IMR-90 (cell line): ENCODE data around the gene GTPBP4. TPM values are rescaled to one million over a fixed set of nuclear protein-coding genes. Genes with fewer than 3 reads are reported as not detected.

ENCODE experiments used
- ATAC-seq: fragments of 200-7000 bp; cut with Tn5 transposase; 2 replicates; pipeline ENCODE4 v1.9.1; 2020; ENCODE audit warnings: low read depth, mild to moderate bottlenecking, moderate library complexity
- BruUV-seq: library from RNA; stranded (reverse); fragments of 400-500 nt; replicated peaks from 2 replicates; lab custom pipeline; 2021; lab: Mats Ljungman, UMichigan
- CTCF ChIA-PET: fragments of 300-600 bp; formaldehyde crosslinking; extraction: SDS; loops from one replicate; lab custom pipeline; 2021; ENCODE audit warnings: antibody characterized with exemption; lab: Yijun Ruan, JAX
- POLR2A ChIA-PET: fragments of 300-600 bp; sonication (Branson Sonifier 250); formaldehyde crosslinking; loops from one replicate; lab custom pipeline; 2022; ENCODE audit warnings: antibody characterized with exemption; ENCODE audit not compliant: unreplicated experiment; lab: Charles Lee
- DNase-seq: peaks from one replicate; pipeline ENCODE4 v3.0.0; 2013
- H2AFZ ChIP-seq: replicated peaks from 2 replicates; pipeline ENCODE3; 2013; ENCODE audit warnings: low read length, mild to moderate bottlenecking; ENCODE audit not compliant: poor library complexity
- H2AK5ac ChIP-seq: 2 replicates; pipeline ENCODE4 v1.6.1; 2013; ENCODE audit warnings: low read depth, low read length, inconsistent platforms
- H2AK9ac ChIP-seq: replicated peaks from 2 replicates; pipeline ENCODE3; 2013; ENCODE audit warnings: mild to moderate bottlenecking, low read depth, low read length, moderate library complexity; ENCODE audit not compliant: poor library complexity
- H2BK120ac ChIP-seq: 2 replicates; pipeline ENCODE4 v1.6.1; 2013; ENCODE audit warnings: low read depth, low read length, inconsistent platforms
- H2BK15ac ChIP-seq: 3 replicates; pipeline ENCODE4 v1.6.1; 2013; ENCODE audit warnings: low read depth, low read length, inconsistent platforms
- H2BK20ac ChIP-seq: 2 replicates; pipeline ENCODE4 v1.6.1; 2013; ENCODE audit warnings: low read depth, mild to moderate bottlenecking, inconsistent platforms, low read length, moderate library complexity
- H2BK5ac ChIP-seq: 2 replicates; pipeline ENCODE4 v1.6.1; 2013; ENCODE audit warnings: mild to moderate bottlenecking, low read depth, low read length, inconsistent platforms; ENCODE audit not compliant: poor library complexity, severe bottlenecking
- H3K14ac ChIP-seq: replicated peaks from 2 replicates; pipeline ENCODE4 v1.6.1; 2013; ENCODE audit warnings: low read depth, low read length, inconsistent platforms
- H3K18ac ChIP-seq: 2 replicates; pipeline ENCODE4 v1.6.1; 2013; ENCODE audit warnings: low read depth, low read length, control low read depth
- H3K23ac ChIP-seq: 2 replicates; pipeline ENCODE4 v1.6.1; 2013; ENCODE audit warnings: low read depth, low read length, inconsistent platforms
- H3K27ac ChIP-seq: 2 replicates; pipeline ENCODE4 v1.5.1; 2013; ENCODE audit warnings: mild to moderate bottlenecking, control low read depth, low read length; ENCODE audit not compliant: insufficient read depth
- H3K27me3 ChIP-seq: 2 replicates; pipeline ENCODE4 v1.6.1; 2013; ENCODE audit warnings: low read length; ENCODE audit not compliant: control insufficient read depth, insufficient read depth
- H3K36me3 ChIP-seq: 2 replicates; pipeline ENCODE4 v1.6.1; 2013; ENCODE audit warnings: low read length, mixed read lengths; ENCODE audit not compliant: control insufficient read depth, insufficient read depth
- H3K4ac ChIP-seq: 2 replicates; pipeline ENCODE4 v1.6.1; 2013; ENCODE audit warnings: low read depth, low read length, inconsistent platforms
- H3K4me1 ChIP-seq: 2 replicates; pipeline ENCODE4 v1.6.1; 2013; ENCODE audit warnings: low read length, mixed read lengths; ENCODE audit not compliant: control insufficient read depth, insufficient read depth
- H3K4me2 ChIP-seq: 2 replicates; pipeline ENCODE4 v1.6.1; 2013; ENCODE audit warnings: low read depth, mild to moderate bottlenecking, control low read depth, low read length, moderate library complexity
- H3K4me3 ChIP-seq: 2 replicates; pipeline ENCODE4 v1.5.1; 2013; ENCODE audit warnings: low read depth, mild to moderate bottlenecking, control low read depth, low read length, moderate library complexity; ENCODE audit not compliant: insufficient read depth
- H3K56ac ChIP-seq: 2 replicates; pipeline ENCODE4 v1.6.1; 2013; ENCODE audit warnings: low read length, inconsistent platforms; ENCODE audit not compliant: insufficient read depth; ENCODE audit errors: extremely low read depth
- H3K79me1 ChIP-seq, 2 experiments: 2 replicates each; pipeline ENCODE4 v1.6.1; 2013; ENCODE audit warnings: low read length in 2 of 2, inconsistent platforms in 1 of 2, low read depth in 1 of 2
- H3K9ac ChIP-seq: 2 replicates; pipeline ENCODE4 v1.6.1; 2013; ENCODE audit warnings: low read depth, low read length, control low read depth
- H3K9me1 ChIP-seq: 2 replicates; pipeline ENCODE4 v1.6.1; 2013; ENCODE audit warnings: low read length, inconsistent platforms; ENCODE audit not compliant: insufficient read depth
- H3K9me3 ChIP-seq: 2 replicates; pipeline ENCODE4 v1.6.1; 2013; ENCODE audit warnings: low read length; ENCODE audit not compliant: control insufficient read depth, insufficient read depth
- H4K20me1 ChIP-seq: 2 replicates; pipeline ENCODE4 v1.6.1; 2013; ENCODE audit warnings: low read length, inconsistent platforms; ENCODE audit not compliant: insufficient read depth
- H4K5ac ChIP-seq: 2 replicates; pipeline ENCODE4 v1.6.1; 2013; ENCODE audit warnings: mild to moderate bottlenecking, low read depth, low read length, control low read depth
- H4K8ac ChIP-seq, 2 experiments: 2 replicates each; pipeline ENCODE4 v1.6.1; 2013; ENCODE audit warnings: low read depth in 2 of 2, low read length in 2 of 2, control low read depth in 1 of 2, inconsistent platforms in 1 of 2
- H4K91ac ChIP-seq: 2 replicates; pipeline ENCODE4 v1.6.1; 2013; ENCODE audit warnings: low read depth, low read length, inconsistent platforms; ENCODE audit not compliant: insufficient read depth
- BHLHE40 ChIP-seq: fragments of 150-350 bp; IDR thresholded peaks from 2 replicates; pipeline ENCODE4 v1.6.1; 2016; ENCODE audit warnings: mild to moderate bottlenecking, low read depth, low read length
- CEBPB ChIP-seq: IDR thresholded peaks from 2 replicates; pipeline ENCODE4 v1.6.1; 2012; ENCODE audit warnings: low read depth, low read length, improper control_type of control experiment
- CHD1 ChIP-seq: IDR thresholded peaks from 2 replicates; pipeline ENCODE4 v1.6.1; 2012; ENCODE audit warnings: low read depth, low read length, improper control_type of control experiment
- CTCF ChIP-seq: conservative IDR thresholded peaks from 2 replicates; pipeline ENCODE4 v1.5.1; 2012; ENCODE audit warnings: mild to moderate bottlenecking, low read depth, low read length, improper control_type of control experiment
- ELK1 ChIP-seq: fragments of 150-350 bp; IDR thresholded peaks from 2 replicates; pipeline ENCODE4 v1.6.1; 2016; ENCODE audit warnings: low read depth, mild to moderate bottlenecking, low read length, moderate library complexity, borderline replicate concordance
- FOS ChIP-seq: fragments of 150-350 bp; IDR thresholded peaks from 2 replicates; pipeline ENCODE4 v1.6.1; 2016; ENCODE audit warnings: low read depth, low read length
- MAFK ChIP-seq: IDR thresholded peaks from 2 replicates; pipeline ENCODE4 v1.6.1; 2012; ENCODE audit warnings: low read depth, low read length, improper control_type of control experiment
- MAZ ChIP-seq: IDR thresholded peaks from 2 replicates; pipeline ENCODE4 v1.6.1; 2012; ENCODE audit warnings: low read depth, mild to moderate bottlenecking, low read length, improper control_type of control experiment, moderate library complexity, borderline replicate concordance
- MXI1 ChIP-seq: IDR thresholded peaks from 2 replicates; pipeline ENCODE4 v1.6.1; 2012; ENCODE audit warnings: low read depth, mild to moderate bottlenecking, low read length, moderate library complexity, borderline replicate concordance
- NFE2L2 ChIP-seq: fragments of 150-350 bp; IDR thresholded peaks from 2 replicates; pipeline ENCODE4 v1.6.1; 2016; ENCODE audit warnings: low read depth, mild to moderate bottlenecking, low read length
- POLR2A ChIP-seq: IDR thresholded peaks from 2 replicates; pipeline ENCODE4 v1.6.1; 2012; ENCODE audit warnings: mild to moderate bottlenecking, low read depth, low read length
- RAD21 ChIP-seq: IDR thresholded peaks from 2 replicates; pipeline ENCODE4 v1.6.1; 2012; ENCODE audit warnings: low read length, improper control_type of control experiment
- RCOR1 ChIP-seq: IDR thresholded peaks from 2 replicates; pipeline ENCODE4 v1.6.1; 2012; ENCODE audit warnings: mild to moderate bottlenecking, low read length, improper control_type of control experiment; ENCODE audit not compliant: insufficient replicate concordance
- RFX5 ChIP-seq: IDR thresholded peaks from 2 replicates; pipeline ENCODE4 v1.8.0; 2012; ENCODE audit warnings: low read depth, mild to moderate bottlenecking, low read length, moderate library complexity
- SMC3 ChIP-seq: fragments of 150-350 bp; IDR thresholded peaks from 2 replicates; pipeline ENCODE4 v1.6.1; 2016; ENCODE audit warnings: low read depth, mild to moderate bottlenecking, antibody characterized with exemption, low read length, moderate library complexity
- USF2 ChIP-seq: fragments of 150-350 bp; IDR thresholded peaks from 2 replicates; pipeline ENCODE4 v1.6.1; 2017; ENCODE audit warnings: mild to moderate bottlenecking, antibody characterized with exemption, low read length, low read depth
- WGBS, 2 experiments: methylation state at CpG; one replicate each; pipeline versions ENCODE4 v1.1.5 to v1.1.7; 2013; ENCODE audit warnings: missing lambda C conversion rate in 2 of 2; ENCODE audit not compliant: insufficient read length in 1 of 2; ENCODE audit errors: extremely low coverage in 2 of 2; 5-methylcytosine and 5-hydroxymethylcytosine counted together
- dilution Hi-C: fragments of 300-500 bp; cut with HindIII; formaldehyde crosslinking; loops from one replicate; pipeline ENCODE4 v1.14.3; 2018; ENCODE audit warnings: low sequenced_read_pairs; ENCODE audit not compliant: unreplicated experiment
- in situ Hi-C: fragments of 300-500 bp; cut with MboI; formaldehyde crosslinking; loops from 3 replicates; pipeline ENCODE4 v1.14.3; 2019; ENCODE audit warnings: low sequenced_read_pairs, inconsistent platforms, mixed read lengths
- intact Hi-C: fragments of 100-400 bp; cut with micrococcal nuclease; formaldehyde crosslinking; loops from 2 replicates; pipeline ENCODE4 v1.10.0; 2022
- polyA plus RNA-seq, 3 experiments: library from polyadenylated mRNA; depleted of rRNA; stranded (reverse); fragments of >200 nt; gene quantifications; 2 replicates each; pipeline ENCODE4 v1.2.3, GENCODE V29; 2012; ENCODE audit warnings: low replicate concordance in 1 of 3
- total RNA-seq: library from RNA; depleted of rRNA; stranded (reverse); fragments of >200 nt; gene quantifications from 2 replicates; pipeline ENCODE4 v1.2.3, GENCODE V29; 2012

GTPBP4 gene
- total and polyA plus RNA-seq, 2 of the 4 experiments (the other 2 are of a cell fraction) = 46.2 to 48.6 TPM

- intact Hi-C loops = no loop called here
- H3K79me1 ChIP-seq = no peaks in the 10 kb centered on the region
- POLR2A ChIA-PET = no interaction called here
- TF ChIP-seq SMC3 (no peak), POLR2A (no peak), MAFK (no peak), RAD21 (no peak), CHD1 (no peak), USF2 (no peak), MAZ (no peak), MXI1 (no peak), RCOR1 (no peak), FOS (no peak), RFX5 (no peak), CTCF (no peak), ELK1 (no peak), CEBPB (no peak), NFE2L2 (no peak), BHLHE40 (no peak)
- no peak for ATAC-seq
- no peak overlapping the region for H3K14ac ChIP-seq
- dilution Hi-C loops = no loop called here
- no peak overlapping the region for H3K9ac ChIP-seq
- H3K4ac ChIP-seq = no peak overlapping the region
- H3K56ac ChIP-seq = no peak overlapping the region
- H3K4me1 ChIP-seq = 0 out of 2 replicates have a peak, but pooled peaks cover 2% of the 10 kb centered on the region
- no peaks in the 10 kb centered on the region for H3K36me3 ChIP-seq
- H2BK15ac ChIP-seq = no peak overlapping the region
- H3K4me2 ChIP-seq = no peak overlapping the region
- no CpG with 5 or more reads among the region's 9 CpGs for WGBS, 2 experiments
- DNase-seq = no peak
- no peak overlapping the region for H2AFZ ChIP-seq
- H3K27ac ChIP-seq = no peak overlapping the region
- no peak overlapping the region for H2AK9ac ChIP-seq
- CTCF ChIA-PET = no interaction called here
- no peak overlapping the region for H4K91ac ChIP-seq
- no peak overlapping the region for H2BK120ac ChIP-seq
- no peak overlapping the region for H3K4me3 ChIP-seq
- no peak overlapping the region for H3K23ac ChIP-seq
- in situ Hi-C loops = no loop called here
- no peaks in the 10 kb centered on the region for H3K9me1 ChIP-seq
- H4K20me1 ChIP-seq = no peaks in the 10 kb centered on the region; the same call in 1 of the 2 replicates
- peaks cover 40% of the 10 kb centered on the region for H3K27me3 ChIP-seq
- H2AK5ac ChIP-seq = no peak overlapping the region
- H4K5ac ChIP-seq = no peak overlapping the region
- no peak overlapping the region for H2BK5ac ChIP-seq
- H3K9me3 ChIP-seq = no peaks in the 10 kb centered on the region
- H4K8ac ChIP-seq = no peak overlapping the region
- H2BK20ac ChIP-seq = no peak overlapping the region
- no TSS peak for BruUV-seq
- no peak overlapping the region for H3K18ac ChIP-seq
These were observed 32.4 kb upstream of the GTPBP4 start for GRCh38 chr10:955820-956217.
